OCI-LY1 (cell line): Measurements from ENCODE around the gene MRPL52.

Experiments
- CTCF ChIP-seq: fragments of 200-600 bp; sonication (generic), shearing (Covaris generic); IDR thresholded peaks from 2 replicates; pipeline ENCODE4 v1.5.1; 2017; ENCODE audit warnings: mild to moderate bottlenecking, antibody characterized with exemption, low read length, moderate library complexity, mixed read lengths
- EZH2 ChIP-seq: fragments of 200-600 bp; sonication (generic), shearing (Covaris generic); IDR thresholded peaks from 2 replicates; pipeline ENCODE4 v1.8.0; 2017; ENCODE audit warnings: borderline replicate concordance, mixed run types, mild to moderate bottlenecking, antibody characterized with exemption, low read length, moderate library complexity, mixed read lengths

GRCh38 chr14:22884076-22884737 lies 54.5 kb downstream of the MRPL52 start:
- TF ChIP-seq CTCF (no peak), EZH2 (no peak)
